HCT116 (cell line): ENCODE measurements around the gene ELL3. TPM values are rescaled to one million over a fixed set of nuclear protein-coding genes. Genes with fewer than 3 reads are reported as not detected.

ENCODE experiments used
- ATAC-seq: fragments of 200-7000 bp; cut with Tn5 transposase; 2 replicates; pipeline ENCODE4 v1.9.1; 2020; ENCODE audit warnings: mild to moderate bottlenecking, moderate library complexity
- BruUV-seq: library from RNA; stranded (reverse); fragments of 400-500 nt; replicated peaks from 2 replicates; lab custom pipeline; 2021; lab: Mats Ljungman, UMichigan
- CTCF ChIA-PET: fragments of 300-600 bp; sonication (Branson Sonifier 250); formaldehyde crosslinking; loops from one replicate; lab custom pipeline; 2021; ENCODE audit warnings: antibody characterized with exemption; lab: Charles Lee
- POLR2A ChIA-PET: fragments of 300-600, 350-600 bp; sonication (Branson Sonifier 250); formaldehyde crosslinking; loops from one replicate; lab custom pipeline; 2021; ENCODE audit warnings: antibody characterized with exemption; lab: Charles Lee
- RAD21 ChIA-PET, 2 experiments: fragments of 300-600 bp; sonication (Branson Sonifier 250); formaldehyde crosslinking; loops; one replicate each; lab custom pipeline; 2023; ENCODE audit warnings: low total read pairs in 2 of 2; ENCODE audit not compliant: uncharacterized antibody in 2 of 2, unreplicated experiment in 2 of 2, low non-redundant PET in 1 of 2; lab: Charles Lee
- DNase-seq: peaks from one replicate; pipeline ENCODE4 v3.0.0-alpha.2; 2010; ENCODE audit warnings: low read depth, low spot score
- H2AFZ ChIP-seq: fragments of 200-600 bp; shearing (Covaris generic), sonication (generic); 2 replicates; pipeline ENCODE4 v1.6.1; 2017; ENCODE audit warnings: low read depth, mixed run types, mixed read lengths, antibody characterized with exemption, low read length; ENCODE audit not compliant: poor library complexity, severe bottlenecking
- H3K27ac ChIP-seq: 2 replicates; pipeline ENCODE4 v1.5.1; 2012; ENCODE audit warnings: low read depth, low read length
- H3K27me3 ChIP-seq: fragments of 200-600 bp; sonication (generic); 2 replicates; pipeline ENCODE4 v1.6.1; 2016; ENCODE audit warnings: mixed run types, low read length, mixed read lengths; ENCODE audit not compliant: insufficient read depth
- H3K36me3 ChIP-seq, 2 experiments: fragments of 200-500 bp in 1 of 2; fragments of 200-600 bp in 1 of 2; sonication (Bioruptor generic) in 1 of 2; sonication (generic) in 1 of 2; 2 replicates each; pipeline versions ENCODE4 v1.5.1 to v1.6.1; 2014 to 2016; ENCODE audit warnings: low read length in 2 of 2, inconsistent platforms in 1 of 2, mixed read lengths in 1 of 2, mixed run types in 1 of 2; ENCODE audit not compliant: insufficient read depth in 2 of 2, control insufficient read depth in 1 of 2
- H3K4me1 ChIP-seq, 2 experiments: fragments of 200-600 bp in 1 of 2; sonication (generic) in 1 of 2; 2 replicates each; pipeline versions ENCODE4 v1.5.1 to v1.6.1; 2012 to 2017; ENCODE audit warnings: low read length in 2 of 2, inconsistent platforms in 1 of 2, mild to moderate bottlenecking in 1 of 2, mixed read lengths in 1 of 2, mixed run types in 1 of 2, moderate library complexity in 1 of 2; ENCODE audit not compliant: insufficient read depth in 2 of 2, control insufficient read depth in 1 of 2
- H3K4me2 ChIP-seq: fragments of 200-600 bp; sonication (generic); 2 replicates; pipeline ENCODE4 v1.6.1; 2017; ENCODE audit warnings: mixed run types, low read length, mixed read lengths
- H3K4me3 ChIP-seq, 2 experiments: fragments of 200-600 bp in 1 of 2; sonication (generic) in 1 of 2; replicated peaks in 1 of 2; 2 replicates each; pipeline ENCODE4 v1.5.1; 2011 to 2016; ENCODE audit warnings: low read length in 2 of 2, control low read depth in 1 of 2, low read depth in 1 of 2, mild to moderate bottlenecking in 1 of 2, mixed read lengths in 1 of 2, mixed run types in 1 of 2
- H3K79me2 ChIP-seq: fragments of 200-600 bp; sonication (generic); 2 replicates; pipeline ENCODE4 v1.6.1; 2017; ENCODE audit warnings: mild to moderate bottlenecking, mixed run types, low read length, moderate library complexity, mixed read lengths; ENCODE audit not compliant: insufficient read depth
- H3K9ac ChIP-seq: fragments of 200-600 bp; sonication (generic); 2 replicates; pipeline ENCODE4 v1.6.1; 2016; ENCODE audit warnings: low read length, mixed read lengths
- H3K9me2 ChIP-seq: fragments of 200-600 bp; sonication (generic), shearing (Covaris generic); 2 replicates; pipeline ENCODE4 v1.6.1; 2017; ENCODE audit warnings: mixed run types, mild to moderate bottlenecking, moderate library complexity; ENCODE audit not compliant: insufficient read depth
- H3K9me3 ChIP-seq, 2 experiments: fragments of 200-500 bp in 1 of 2; fragments of 200-600 bp in 1 of 2; sonication (Bioruptor generic) in 1 of 2; sonication (generic) in 1 of 2; 2 replicates each; pipeline ENCODE4 v1.6.1; 2014 to 2017; ENCODE audit warnings: low read length in 2 of 2, mixed read lengths in 2 of 2, inconsistent platforms in 1 of 2, low read depth in 1 of 2, mild to moderate bottlenecking in 1 of 2, mixed run types in 1 of 2, moderate library complexity in 1 of 2; ENCODE audit not compliant: control insufficient read depth in 1 of 2, insufficient read depth in 1 of 2
- H4K20me1 ChIP-seq: fragments of 200-600 bp; sonication (generic), shearing (Covaris generic); 2 replicates; pipeline ENCODE4 v1.6.1; 2017; ENCODE audit warnings: mixed run types, mild to moderate bottlenecking, moderate library complexity; ENCODE audit not compliant: insufficient read depth
- CBX3 ChIP-seq: IDR thresholded peaks from 2 replicates; pipeline ENCODE4 v1.6.1; 2012; ENCODE audit warnings: low read depth
- CEBPB ChIP-seq: IDR thresholded peaks from 2 replicates; pipeline ENCODE4 v1.6.1; 2012; ENCODE audit warnings: low read depth
- POLR2A ChIP-seq: IDR thresholded peaks from 2 replicates; pipeline ENCODE4 v1.7.0; 2011; ENCODE audit warnings: borderline replicate concordance; ENCODE audit not compliant: insufficient read depth, insufficient read length; ENCODE audit errors: extremely low read depth
- POLR2AphosphoS5 ChIP-seq: IDR thresholded peaks from 2 replicates; pipeline ENCODE4 v1.6.1; 2011; ENCODE audit warnings: mild to moderate bottlenecking, low read depth, low read length, moderate library complexity
- intact Hi-C: fragments of 100-400 bp; cut with micrococcal nuclease; formaldehyde crosslinking; loops from 2 replicates; pipeline ENCODE4 v1.10.0; 2022
- total RNA-seq: library from RNA; stranded (reverse); gene quantifications from one replicate; pipeline ENCODE4 v1.2.1, GENCODE V29; 2021; ENCODE audit not compliant: unreplicated experiment
- TF ChIP-seq, protein P1 (sequence below): IDR thresholded peaks from 2 replicates; pipeline ENCODE4 v1.6.1; 2012; ENCODE audit warnings: low read depth
- TF ChIP-seq, protein P2 (sequence below), 3 experiments: fragments of 200-600 bp in 1 of 3; sonication (generic) in 1 of 3; IDR thresholded peaks in 2 of 3; conservative IDR thresholded peaks in 1 of 3; 2 replicates each; pipeline ENCODE4 v1.5.1; 2012 to 2017; ENCODE audit warnings: low read depth in 2 of 3, low read length in 2 of 3, antibody characterized with exemption in 1 of 3, borderline replicate concordance in 1 of 3, control low read depth in 1 of 3, mild to moderate bottlenecking in 1 of 3, mixed read lengths in 1 of 3, mixed run types in 1 of 3, moderate library complexity in 1 of 3; ENCODE audit not compliant: insufficient read depth in 1 of 3

ELL3 gene
- total RNA-seq, 1 experiment from 2014 or later, result 16.2 TPM

DNA sequence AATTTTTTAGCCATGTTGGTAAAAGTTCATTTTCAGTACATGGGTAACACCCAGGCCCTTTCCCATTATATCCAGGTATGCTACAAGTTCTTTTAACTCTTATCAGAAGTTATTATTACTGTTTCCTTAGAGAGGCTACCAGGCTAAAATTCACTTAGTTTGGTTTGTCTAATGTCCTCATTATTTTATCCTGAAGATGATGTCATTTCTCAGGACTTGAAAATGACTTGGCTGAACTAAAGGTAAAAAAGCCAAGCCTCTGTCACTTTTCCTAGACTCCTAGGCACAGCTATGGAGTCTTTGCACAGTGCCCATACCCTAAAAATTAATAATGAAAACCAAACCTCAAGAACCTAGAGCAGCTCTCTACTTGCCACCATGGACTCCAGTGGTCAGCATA lies 4.1 kb downstream of the ELL3 start:
- Histone ChIP-seq H3K9me3 (no peaks in the 10 kb centered on the region), H3K9ac (no peak overlapping the region), H3K27me3 (no peaks in the 10 kb centered on the region), H3K79me2 (no peaks in the 10 kb centered on the region; the same call in 1 of the 2 replicates), H3K36me3 (peaks cover 40 to 45% of the 10 kb centered on the region in 2 experiments), H4K20me1 (peaks cover 11% of the 10 kb centered on the region; the same call in 1 of the 2 replicates), H3K4me3 (no peak overlapping the region), H3K4me1 (peaks cover 9 to 24% of the 10 kb centered on the region in 2 experiments), H3K4me2 (no peak overlapping the region), H3K9me2 (no peaks in the 10 kb centered on the region), H3K27ac (no peak overlapping the region), H2AFZ (no peak overlapping the region)
- ChIA-PET CTCF (no interaction called here), POLR2A (no interaction called here), RAD21 (no interaction called here)
- ATAC-seq, result no peak
- intact Hi-C loops, result loop anchor here (10.0 kb wide), 1 partner anchor 328 kb away; no protein-coding TSS in a partner anchor
- no peak for DNase-seq
- TF ChIP-seq CEBPB (no peak), POLR2A (no peak), CBX3 (no peak), POLR2AphosphoS5 (no peak)
- TF ChIP-seq, protein P1, sequence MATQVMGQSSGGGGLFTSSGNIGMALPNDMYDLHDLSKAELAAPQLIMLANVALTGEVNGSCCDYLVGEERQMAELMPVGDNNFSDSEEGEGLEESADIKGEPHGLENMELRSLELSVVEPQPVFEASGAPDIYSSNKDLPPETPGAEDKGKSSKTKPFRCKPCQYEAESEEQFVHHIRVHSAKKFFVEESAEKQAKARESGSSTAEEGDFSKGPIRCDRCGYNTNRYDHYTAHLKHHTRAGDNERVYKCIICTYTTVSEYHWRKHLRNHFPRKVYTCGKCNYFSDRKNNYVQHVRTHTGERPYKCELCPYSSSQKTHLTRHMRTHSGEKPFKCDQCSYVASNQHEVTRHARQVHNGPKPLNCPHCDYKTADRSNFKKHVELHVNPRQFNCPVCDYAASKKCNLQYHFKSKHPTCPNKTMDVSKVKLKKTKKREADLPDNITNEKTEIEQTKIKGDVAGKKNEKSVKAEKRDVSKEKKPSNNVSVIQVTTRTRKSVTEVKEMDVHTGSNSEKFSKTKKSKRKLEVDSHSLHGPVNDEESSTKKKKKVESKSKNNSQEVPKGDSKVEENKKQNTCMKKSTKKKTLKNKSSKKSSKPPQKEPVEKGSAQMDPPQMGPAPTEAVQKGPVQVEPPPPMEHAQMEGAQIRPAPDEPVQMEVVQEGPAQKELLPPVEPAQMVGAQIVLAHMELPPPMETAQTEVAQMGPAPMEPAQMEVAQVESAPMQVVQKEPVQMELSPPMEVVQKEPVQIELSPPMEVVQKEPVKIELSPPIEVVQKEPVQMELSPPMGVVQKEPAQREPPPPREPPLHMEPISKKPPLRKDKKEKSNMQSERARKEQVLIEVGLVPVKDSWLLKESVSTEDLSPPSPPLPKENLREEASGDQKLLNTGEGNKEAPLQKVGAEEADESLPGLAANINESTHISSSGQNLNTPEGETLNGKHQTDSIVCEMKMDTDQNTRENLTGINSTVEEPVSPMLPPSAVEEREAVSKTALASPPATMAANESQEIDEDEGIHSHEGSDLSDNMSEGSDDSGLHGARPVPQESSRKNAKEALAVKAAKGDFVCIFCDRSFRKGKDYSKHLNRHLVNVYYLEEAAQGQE, result no peak
- TF ChIP-seq, protein P2, sequence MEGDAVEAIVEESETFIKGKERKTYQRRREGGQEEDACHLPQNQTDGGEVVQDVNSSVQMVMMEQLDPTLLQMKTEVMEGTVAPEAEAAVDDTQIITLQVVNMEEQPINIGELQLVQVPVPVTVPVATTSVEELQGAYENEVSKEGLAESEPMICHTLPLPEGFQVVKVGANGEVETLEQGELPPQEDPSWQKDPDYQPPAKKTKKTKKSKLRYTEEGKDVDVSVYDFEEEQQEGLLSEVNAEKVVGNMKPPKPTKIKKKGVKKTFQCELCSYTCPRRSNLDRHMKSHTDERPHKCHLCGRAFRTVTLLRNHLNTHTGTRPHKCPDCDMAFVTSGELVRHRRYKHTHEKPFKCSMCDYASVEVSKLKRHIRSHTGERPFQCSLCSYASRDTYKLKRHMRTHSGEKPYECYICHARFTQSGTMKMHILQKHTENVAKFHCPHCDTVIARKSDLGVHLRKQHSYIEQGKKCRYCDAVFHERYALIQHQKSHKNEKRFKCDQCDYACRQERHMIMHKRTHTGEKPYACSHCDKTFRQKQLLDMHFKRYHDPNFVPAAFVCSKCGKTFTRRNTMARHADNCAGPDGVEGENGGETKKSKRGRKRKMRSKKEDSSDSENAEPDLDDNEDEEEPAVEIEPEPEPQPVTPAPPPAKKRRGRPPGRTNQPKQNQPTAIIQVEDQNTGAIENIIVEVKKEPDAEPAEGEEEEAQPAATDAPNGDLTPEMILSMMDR (IDR thresholded peaks at IDR 0.05 in 2 of 3, conservative IDR thresholded peaks at IDR 0.05 in 1 of 3; ENCODE audit: borderline replicate concordance in 1 of 3, insufficient read depth in 1 of 3, low read depth in 2 of 3, low read length in 2 of 3), result no peak
- BruUV-seq, result no TSS peak
